ENCODE measurements around the gene ATRNL1. TPM values are rescaled to one million over a fixed set of nuclear protein-coding genes. Genes with fewer than 3 reads are reported as not detected.

The ATRNL1 gene
- total and polyA plus RNA-seq, 2 of the 8 experiments (the other 6 are each of a cell fraction or from before 2014, with no cell fraction given), result 5.1 to 17.6 TPM

DNA sequence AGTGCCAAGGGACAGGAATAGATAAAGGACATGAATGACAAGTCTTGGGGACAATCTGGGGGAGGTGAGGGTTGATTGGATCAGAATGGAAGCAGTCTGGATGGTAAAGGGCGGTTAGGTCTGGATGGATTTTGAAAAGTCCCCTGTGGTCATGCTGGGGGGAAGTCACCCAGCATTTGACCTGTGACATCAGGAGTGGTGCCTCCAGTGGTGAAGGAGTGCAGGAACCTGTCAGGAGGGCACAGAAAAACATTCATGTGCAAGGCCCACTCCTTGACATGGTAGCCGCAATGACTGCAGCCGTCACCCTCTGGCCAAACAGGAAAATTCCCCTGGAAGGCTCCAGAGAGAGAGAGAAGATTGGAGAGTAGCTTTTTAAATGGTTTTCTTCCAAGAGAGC, 875.1 kb downstream of the ATRNL1 start:
- Histone ChIP-seq H3K14ac (ENCODE audit: insufficient read length) (no peak overlapping the region), H3K4ac (replicated peaks; ENCODE audit: insufficient read length, low read depth, low read length) (no peak overlapping the region), H3K23me2 (ENCODE audit: low read depth, low read length) (no peaks in the 10 kb centered on the region), H3K4me1 (replicated peaks in 1 of 4; ENCODE audit: control insufficient read depth in 3 of 4, insufficient read depth in 4 of 4, low read length in 3 of 4) (peaks cover 0 to 3% (median 0%) of the 10 kb centered on the region in 4 experiments; a peak in 1 of 7 replicates), H2BK120ac (replicated peaks; ENCODE audit: low read depth, low read length) (no peak overlapping the region), H3K79me1 (ENCODE audit: low read depth, low read length) (no peaks in the 10 kb centered on the region), H3K18ac (ENCODE audit: extremely low read depth, low read length) (no peak overlapping the region), H3K4me2 (ENCODE audit: insufficient read depth in 1 of 2, low read depth in 2 of 2, low read length in 2 of 2) (no peak overlapping the region), H3K27me3 (replicated peaks in 1 of 4; ENCODE audit: control insufficient read depth in 3 of 4, extremely low read depth in 1 of 4, insufficient read depth in 3 of 4, low read length in 3 of 4) (no peaks in the 10 kb centered on the region), H4K20me1 (replicated peaks in 1 of 2; ENCODE audit: control insufficient read depth in 1 of 2, insufficient read depth in 2 of 2, low read length in 2 of 2) (no peaks in the 10 kb centered on the region), H3K79me2 (ENCODE audit: control insufficient read depth in 1 of 2, insufficient read depth in 2 of 2, low read length in 2 of 2) (no peaks in the 10 kb centered on the region), H4K8ac (ENCODE audit: extremely low read depth, insufficient read depth, low read length) (no peak overlapping the region), H3K27ac (ENCODE audit: low read depth, low read length) (no peak overlapping the region), H3K56ac (replicated peaks; ENCODE audit: insufficient read length, low read depth, low read length) (no peak overlapping the region), H2BK20ac (ENCODE audit: low read length) (no peak overlapping the region), H4K5ac (ENCODE audit: insufficient read length, low read depth, low read length) (no peak overlapping the region), H3K9me3 (ENCODE audit: insufficient read depth in 2 of 2, low read depth in 1 of 2, low read length in 1 of 2) (no peaks in the 10 kb centered on the region), H3K23ac (ENCODE audit: insufficient read length) (no peak overlapping the region), H2AFZ (ENCODE audit: low read length) (no peak overlapping the region), H2AK5ac (ENCODE audit: low read depth, low read length) (no peak overlapping the region), H2BK12ac (ENCODE audit: low read depth, low read length) (no peak overlapping the region), H3K36me3 (ENCODE audit: control insufficient read depth in 2 of 4, insufficient read depth in 4 of 4, low read length in 3 of 4) (no peaks in the 10 kb centered on the region), H2BK15ac (ENCODE audit: low read length) (no peak overlapping the region), H3K9ac (replicated peaks in 1 of 4; ENCODE audit: extremely low read depth in 1 of 4, low read depth in 3 of 4, low read length in 3 of 4) (no peak overlapping the region), H2BK5ac (ENCODE audit: low read depth, low read length) (no peak overlapping the region), H3K4me3 (ENCODE audit: extremely low read depth in 1 of 4, insufficient read depth in 2 of 4, low read depth in 3 of 4, low read length in 4 of 4) (no peak overlapping the region), H4K91ac (replicated peaks; ENCODE audit: insufficient read length, low read length) (no peak overlapping the region)
- ChIA-PET POLR2A (ENCODE audit: partially characterized antibody) (no interaction called here), CTCF (ENCODE audit: partially characterized antibody) (interaction anchor here (0.9 to 1.9 kb wide), 4 partner anchors 21 to 142 kb away, joined by 3 to 6 read pairs (median 4); no protein-coding TSS in a partner anchor)
- FAIRE-seq, result no peak
- WGBS, 2 experiments (ENCODE audit: extremely low coverage in 1 of 2, insufficient coverage in 1 of 2, insufficient read length in 1 of 2, insufficient replicate concordance in 2 of 2, low coverage in 1 of 2, low lambda C conversion rate in 2 of 2, missing lambda C conversion rate in 1 of 2), result 91% methylated on average over 3 of the region's 3 CpGs; no CpG with 5 or more reads in 1 of the 2 experiments
- no peak for DNase-seq (ENCODE audit: low read depth in 1 of 2, low spot score in 2 of 2)
- TF ChIP-seq, protein P1, sequence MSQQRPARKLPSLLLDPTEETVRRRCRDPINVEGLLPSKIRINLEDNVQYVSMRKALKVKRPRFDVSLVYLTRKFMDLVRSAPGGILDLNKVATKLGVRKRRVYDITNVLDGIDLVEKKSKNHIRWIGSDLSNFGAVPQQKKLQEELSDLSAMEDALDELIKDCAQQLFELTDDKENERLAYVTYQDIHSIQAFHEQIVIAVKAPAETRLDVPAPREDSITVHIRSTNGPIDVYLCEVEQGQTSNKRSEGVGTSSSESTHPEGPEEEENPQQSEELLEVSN (IDR thresholded peaks at IDR 0.05), result no peak
- TF ChIP-seq, protein P2, sequence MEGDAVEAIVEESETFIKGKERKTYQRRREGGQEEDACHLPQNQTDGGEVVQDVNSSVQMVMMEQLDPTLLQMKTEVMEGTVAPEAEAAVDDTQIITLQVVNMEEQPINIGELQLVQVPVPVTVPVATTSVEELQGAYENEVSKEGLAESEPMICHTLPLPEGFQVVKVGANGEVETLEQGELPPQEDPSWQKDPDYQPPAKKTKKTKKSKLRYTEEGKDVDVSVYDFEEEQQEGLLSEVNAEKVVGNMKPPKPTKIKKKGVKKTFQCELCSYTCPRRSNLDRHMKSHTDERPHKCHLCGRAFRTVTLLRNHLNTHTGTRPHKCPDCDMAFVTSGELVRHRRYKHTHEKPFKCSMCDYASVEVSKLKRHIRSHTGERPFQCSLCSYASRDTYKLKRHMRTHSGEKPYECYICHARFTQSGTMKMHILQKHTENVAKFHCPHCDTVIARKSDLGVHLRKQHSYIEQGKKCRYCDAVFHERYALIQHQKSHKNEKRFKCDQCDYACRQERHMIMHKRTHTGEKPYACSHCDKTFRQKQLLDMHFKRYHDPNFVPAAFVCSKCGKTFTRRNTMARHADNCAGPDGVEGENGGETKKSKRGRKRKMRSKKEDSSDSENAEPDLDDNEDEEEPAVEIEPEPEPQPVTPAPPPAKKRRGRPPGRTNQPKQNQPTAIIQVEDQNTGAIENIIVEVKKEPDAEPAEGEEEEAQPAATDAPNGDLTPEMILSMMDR (IDR thresholded peaks at IDR 0.05; ENCODE audit: control extremely low read depth in 1 of 3, insufficient read depth in 1 of 3, low read depth in 1 of 3, low read length in 3 of 3), result peak in 2 of 3 experiments; percentile 21 to 41; a peak in 2 of 4 replicates
- 0 out of 4 replicates have a peak, but pooled peaks of 1 of the 2 experiments have one; percentile 3 for TF ChIP-seq RAD21 (IDR thresholded peaks at IDR 0.05 in 1 of 2, conservative IDR thresholded peaks at IDR 0.05 in 1 of 2; ENCODE audit: low read depth in 2 of 2, low read length in 2 of 2)

Data from H1 (cell line).